GM19395 (cell line): ENCODE data around the gene KRT20.
A peak's percentile ranks its signal among the peaks of the same experiment; 100 is the strongest.
"Not testable (repeated sequence)": the region's sequence is repeated elsewhere in the genome, so short reads cannot be mapped to it uniquely, and the experiment has no call there.

Experiments used
- ATAC-seq: cut with Tn5 transposase; IDR thresholded peaks from one replicate; pipeline ENCODE4 v1.9.1; 2021; ENCODE audit warnings: mild to moderate bottlenecking, moderate library complexity; ENCODE audit not compliant: unreplicated experiment

Gene KRT20

GRCh38 chr17:40884708-40885512, at the start of gene KRT20:
Gene KRT20 (minus strand): TSS chr17:40885242. CDS start chr17:40885185, 57 bp downstream.
- no peak for ATAC-seq

GRCh38 chr17:40932608-40933007, 47.6 kb upstream of the KRT20 start:
- no peak for ATAC-seq

DNA sequence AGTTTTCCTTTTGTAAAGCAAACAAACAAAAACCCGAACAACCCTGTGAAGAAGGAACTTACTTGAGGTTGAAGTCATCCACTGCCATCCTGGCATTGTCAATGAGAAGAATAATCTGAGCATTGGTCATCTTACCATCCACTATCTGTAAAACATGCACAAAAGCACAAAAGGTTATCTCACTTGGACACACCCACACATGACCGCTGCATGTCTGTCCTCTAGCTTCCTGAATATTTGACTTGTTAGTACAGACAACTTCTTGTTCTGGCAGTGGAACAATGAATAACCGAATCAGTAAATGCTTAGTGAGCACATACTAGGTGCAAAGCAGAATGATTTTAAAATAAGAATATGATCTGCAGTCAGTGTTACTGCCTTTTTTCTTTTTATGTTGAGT, 46.3 kb upstream of the KRT20 start:
- no peak for ATAC-seq

DNA sequence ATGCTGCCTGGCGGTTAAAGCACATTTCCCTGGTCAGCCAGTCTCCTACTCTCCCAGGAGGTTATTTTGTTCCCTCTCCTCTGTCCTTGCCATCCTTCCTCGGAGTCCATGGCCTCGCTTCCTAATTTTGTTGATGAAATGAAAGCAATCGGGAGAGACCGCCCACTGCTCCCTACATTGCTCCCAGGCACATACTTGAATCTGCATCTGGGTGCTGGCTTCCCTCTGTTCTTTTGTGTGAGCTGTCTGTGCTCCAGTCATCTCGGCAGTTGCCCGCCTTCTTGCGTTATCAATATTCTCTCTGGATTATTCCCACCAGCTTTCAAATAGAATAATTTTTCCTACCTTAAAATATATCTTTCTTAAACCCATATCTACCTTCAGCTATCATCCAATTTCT, 41.3 kb upstream of the KRT20 start:
- no peak for ATAC-seq

DNA sequence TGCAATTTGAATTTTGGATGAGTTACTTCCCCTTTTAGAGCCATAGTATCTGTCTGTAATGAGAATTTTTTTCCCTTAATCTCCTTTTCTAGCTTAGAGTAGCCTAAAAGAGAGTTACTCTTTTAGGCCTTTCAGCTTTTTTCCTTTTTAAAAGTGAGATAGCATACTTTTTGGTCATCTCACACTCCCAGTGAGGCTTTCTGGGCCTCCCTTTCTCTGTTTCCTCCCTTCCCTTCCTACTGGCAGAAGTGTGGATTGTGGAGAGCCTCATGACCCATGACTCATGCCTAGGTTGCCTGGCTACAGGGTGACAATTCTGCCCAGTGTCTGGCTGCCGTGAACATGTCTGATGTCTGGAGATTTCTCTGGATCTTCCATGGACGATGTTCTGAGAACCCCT, 37.2 kb upstream of the KRT20 start:
- no peak for ATAC-seq

- no peak for ATAC-seq
These were observed 36.0 kb upstream of the KRT20 start for GRCh38 chr17:40921026-40921425.

- not testable (repeated sequence) for ATAC-seq
These were observed 32.1 kb upstream of the KRT20 start for GRCh38 chr17:40917116-40917515.

- ATAC-seq: no peak
These were observed 31.3 kb upstream of the KRT20 start for GRCh38 chr17:40916366-40916765.

- ATAC-seq: peak; percentile 53
These were observed 30.7 kb upstream of the KRT20 start for GRCh38 chr17:40915721-40916256.

- peak; percentile 71 for ATAC-seq
These were observed 30.2 kb upstream of the KRT20 start for GRCh38 chr17:40915199-40915661.

GRCh38 chr17:40914075-40914855, 29.2 kb upstream of the KRT20 start:
- no peak for ATAC-seq

- no peak for ATAC-seq
These were observed 27.6 kb upstream of the KRT20 start for GRCh38 chr17:40912486-40913210.

DNA sequence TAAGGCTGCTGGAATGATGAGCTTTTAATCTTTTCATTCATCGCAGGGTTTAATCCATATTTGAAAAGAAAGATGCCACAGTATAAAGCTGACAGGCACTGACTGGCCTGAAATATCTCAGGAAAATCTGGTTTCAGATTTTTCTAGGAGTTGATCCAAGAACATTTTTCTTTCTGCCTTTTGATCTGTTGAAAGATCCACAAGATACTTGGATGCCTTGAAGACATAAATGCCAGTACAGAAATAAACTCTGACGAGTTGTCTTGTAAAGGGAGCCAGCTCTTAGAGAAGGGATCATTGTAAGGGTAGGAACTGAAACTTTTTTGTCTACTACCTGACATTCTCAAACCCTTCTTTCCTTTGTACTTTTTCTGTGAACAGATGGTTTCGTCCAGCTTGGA, 25.4 kb upstream of the KRT20 start:
- no peak for ATAC-seq

DNA sequence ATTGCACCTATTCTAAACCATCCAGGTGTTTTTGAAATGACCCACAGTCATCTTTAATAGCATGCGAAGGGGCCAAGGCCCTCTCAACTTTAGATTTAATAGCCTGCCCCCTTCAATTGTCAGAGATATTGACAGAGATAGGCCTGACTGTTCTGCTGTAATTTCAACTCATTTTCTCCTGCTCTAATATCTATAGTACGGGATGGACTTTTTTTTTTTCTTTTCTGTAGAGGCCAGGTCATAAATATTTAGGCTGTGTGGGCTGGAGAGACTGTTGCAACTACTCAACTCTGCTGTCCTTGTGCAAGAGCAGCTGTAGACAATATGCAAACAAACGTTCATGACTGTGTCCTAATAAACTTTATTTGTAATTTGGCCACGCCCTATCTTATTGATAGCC, 24.7 kb upstream of the KRT20 start:
- no peak for ATAC-seq

DNA sequence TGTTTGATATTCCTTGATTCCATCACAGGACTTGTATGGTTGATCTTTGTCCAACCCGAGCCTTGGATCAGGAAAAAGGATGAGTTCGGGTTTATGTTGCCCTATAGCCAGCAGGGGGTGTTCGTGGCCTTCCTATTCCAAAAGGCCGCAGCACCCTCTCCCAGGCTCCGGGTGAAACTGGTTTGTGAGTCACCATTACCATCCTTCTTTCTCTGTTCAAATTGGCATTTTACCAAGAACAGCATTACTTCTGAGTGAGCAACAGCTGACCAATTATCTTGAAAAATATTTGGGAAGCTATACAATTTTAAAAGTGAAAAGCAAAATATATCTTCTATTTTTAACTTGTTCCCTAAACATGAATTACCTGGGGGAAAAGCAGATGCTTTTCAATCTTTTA, 24.3 kb upstream of the KRT20 start:
- ATAC-seq: no peak

DNA sequence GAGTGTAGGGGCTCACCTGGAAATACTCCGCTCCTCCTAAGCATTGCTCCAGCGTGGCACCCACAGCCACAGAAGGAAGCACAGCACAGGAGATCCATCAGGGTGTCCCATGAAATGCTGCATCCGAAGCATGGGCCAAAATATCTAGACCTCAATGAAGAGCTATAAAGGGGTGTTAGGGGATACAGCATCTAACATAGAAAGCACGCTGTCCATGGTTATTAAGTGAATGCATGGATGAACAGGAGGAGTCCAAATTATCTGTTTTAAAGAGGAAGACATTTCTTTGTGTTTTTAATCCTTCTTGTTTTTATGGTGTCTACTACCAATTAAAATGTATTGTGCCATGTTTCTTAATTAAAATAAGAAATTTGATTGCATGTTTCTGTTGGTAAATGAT, 21.6 kb upstream of the KRT20 start:
- ATAC-seq: no peak

- no peak for ATAC-seq
These were observed 20.3 kb upstream of the KRT20 start for GRCh38 chr17:40905370-40905769.

GRCh38 chr17:40903129-40903847, 18.2 kb upstream of the KRT20 start:
- ATAC-seq: no peak

DNA sequence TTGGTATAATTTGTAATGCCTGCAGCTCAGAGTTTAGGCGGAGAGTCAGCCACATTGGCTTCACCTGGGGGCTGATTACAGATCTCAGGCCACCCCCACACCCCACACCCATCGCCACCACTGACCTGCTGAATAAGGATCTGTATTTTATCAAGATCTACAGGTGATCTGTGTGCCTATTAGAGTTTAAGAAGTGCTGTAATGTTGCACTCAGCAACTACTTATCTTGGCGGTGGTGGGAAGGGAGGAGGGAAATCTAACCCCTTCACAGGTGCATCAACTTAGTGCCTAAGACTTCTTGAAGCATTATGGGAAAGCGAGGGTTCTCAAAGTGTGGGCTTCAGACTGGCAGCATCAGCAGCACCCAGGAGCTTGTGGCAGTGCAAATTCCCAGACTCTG, 17.5 kb upstream of the KRT20 start:
- ATAC-seq: no peak

DNA sequence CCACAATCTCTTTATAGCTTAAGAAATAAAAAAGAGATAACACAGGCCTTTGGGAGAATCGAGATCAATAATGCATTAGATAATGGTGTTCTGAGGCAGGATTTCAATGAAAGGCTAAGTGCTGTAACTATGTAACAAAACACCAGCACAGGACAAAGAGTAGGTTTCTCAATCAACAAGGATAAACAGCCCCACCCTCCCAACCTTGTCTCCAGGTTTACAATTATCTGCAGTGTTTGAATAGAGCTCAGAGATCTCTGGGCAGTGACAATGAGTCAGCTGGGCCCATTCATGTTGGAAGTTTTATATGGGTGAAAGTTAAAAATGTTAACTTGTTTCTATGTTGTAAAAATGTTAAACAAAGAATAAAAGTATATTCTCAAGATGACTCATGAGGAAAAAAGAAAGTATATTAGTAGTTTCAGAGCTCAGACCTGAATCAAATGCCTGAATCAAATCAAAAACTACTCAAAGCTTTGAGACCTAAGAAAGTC, 17.0 kb upstream of the KRT20 start:
- no peak for ATAC-seq
